ENCODE results near the gene IL1R2.

GRCh38 chr2:102063487-102063911 is 71.7 kb downstream of the IL1R2 start:
- TF ChIP-seq CTCF (IDR thresholded peaks at IDR 0.05) (no peak), POLR2A (IDR thresholded peaks at IDR 0.05) (no peak)

All from Peyer's patch (tissue), 4 donors.